ELR (cell line): ENCODE measurements around the gene FNIP1.
"Not testable (repeated sequence)": the region's sequence is repeated elsewhere in the genome, so short reads cannot be mapped to it uniquely, and the experiment has no call there.

ENCODE experiments used
- DNase-seq: peaks from one replicate; pipeline ENCODE4 v3.0.0-alpha.2; 2015; ENCODE audit warnings: low read depth

The FNIP1 gene

GRCh38 chr5:131637694-131638093 is 159.1 kb downstream of the FNIP1 start:
- no peak for DNase-seq

- DNase-seq = peak; percentile 24
Measured at GRCh38 chr5:131635684-131636572, 160.9 kb downstream of the FNIP1 start.

- peak; percentile 100 for DNase-seq
Measured at GRCh38 chr5:131634996-131635683, 161.7 kb downstream of the FNIP1 start, which contains the start of gene RAPGEF6. TSS of gene RAPGEF6 (minus strand) at chr5:131635229. CDS start at chr5:131635030, 199 bp downstream.

- peak; percentile 78 for DNase-seq
Measured at GRCh38 chr5:131634666-131634995, 162.2 kb downstream of the FNIP1 start.

- no peak for DNase-seq
Measured at GRCh38 chr5:131634238-131634637, 162.6 kb downstream of the FNIP1 start.

- no peak for DNase-seq
Measured at GRCh38 chr5:131633830-131634229, 163.0 kb downstream of the FNIP1 start.

GRCh38 chr5:131630963-131631350 is 165.9 kb downstream of the FNIP1 start:
- DNase-seq = peak; percentile 75

GRCh38 chr5:131630208-131630962 is 166.4 kb downstream of the FNIP1 start:
- peak; percentile 57 for DNase-seq

- peak; percentile 82 for DNase-seq
Measured at GRCh38 chr5:131628990-131629389, 167.8 kb downstream of the FNIP1 start.

GRCh38 chr5:131627207-131627865 is 169.5 kb downstream of the FNIP1 start:
- DNase-seq = no peak

GRCh38 chr5:131622633-131623032 is 174.2 kb downstream of the FNIP1 start:
- peak; percentile 61 for DNase-seq

GRCh38 chr5:131621164-131621563 is 175.7 kb downstream of the FNIP1 start:
- not testable (repeated sequence) for DNase-seq

- DNase-seq = no peak
Measured at GRCh38 chr5:131619102-131619501, 177.7 kb downstream of the FNIP1 start.

GRCh38 chr5:131617140-131617822 is 179.5 kb downstream of the FNIP1 start:
- DNase-seq = no peak

- no peak for DNase-seq
Measured at GRCh38 chr5:131615957-131616356, 180.9 kb downstream of the FNIP1 start.

GRCh38 chr5:131613423-131613822 is 183.4 kb downstream of the FNIP1 start:
- DNase-seq = no peak

GRCh38 chr5:131611064-131611381 is 185.8 kb downstream of the FNIP1 start:
- no peak for DNase-seq

GRCh38 chr5:131610198-131611063 is 186.4 kb downstream of the FNIP1 start:
- DNase-seq = peak; percentile 94

GRCh38 chr5:131609774-131610173 is 187.0 kb downstream of the FNIP1 start:
- DNase-seq = no peak

GRCh38 chr5:131608597-131608996 is 188.2 kb downstream of the FNIP1 start:
- no peak for DNase-seq
